GM19239 (cell line): ENCODE measurements around the gene MAPKAP1.

Experiments
- DNase-seq: peaks from one replicate; pipeline ENCODE4 v3.0.0; 2011; ENCODE audit warnings: low spot score; ENCODE audit not compliant: insufficient read length
- FAIRE-seq: peaks from 2 replicates; lab custom pipeline; 2011; peaks lifted over from hg19 to GRCh38; lab: Jason Lieb, UNC

The MAPKAP1 gene

DNA sequence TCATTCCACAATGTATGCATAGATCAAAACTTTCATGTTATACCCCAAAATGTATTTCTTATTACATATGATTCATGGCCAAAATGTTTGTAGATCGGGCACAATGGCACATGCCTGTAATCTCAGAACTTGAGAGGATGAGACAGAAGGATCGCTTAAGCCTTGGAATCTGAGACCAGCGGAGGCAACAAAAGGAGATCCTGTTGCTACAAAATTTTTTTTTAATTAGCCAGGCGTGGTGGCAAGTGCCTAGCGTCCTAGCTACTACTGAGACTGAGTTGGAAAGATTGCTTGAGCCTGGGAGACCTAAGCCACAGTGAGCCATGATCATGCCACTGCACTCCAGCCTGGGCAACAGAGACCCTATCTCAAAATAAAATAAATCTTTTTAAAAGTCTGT lies 89.9 kb downstream of the MAPKAP1 start:
- DNase-seq (no peak), FAIRE-seq (no peak)

GRCh38 chr9:125613141-125613540 lies 93.9 kb downstream of the MAPKAP1 start:
- no peak for DNase-seq
- FAIRE-seq, result no peak

GRCh38 chr9:125612616-125613015 lies 94.4 kb downstream of the MAPKAP1 start:
- DNase-seq (no peak), FAIRE-seq (no peak)

DNA sequence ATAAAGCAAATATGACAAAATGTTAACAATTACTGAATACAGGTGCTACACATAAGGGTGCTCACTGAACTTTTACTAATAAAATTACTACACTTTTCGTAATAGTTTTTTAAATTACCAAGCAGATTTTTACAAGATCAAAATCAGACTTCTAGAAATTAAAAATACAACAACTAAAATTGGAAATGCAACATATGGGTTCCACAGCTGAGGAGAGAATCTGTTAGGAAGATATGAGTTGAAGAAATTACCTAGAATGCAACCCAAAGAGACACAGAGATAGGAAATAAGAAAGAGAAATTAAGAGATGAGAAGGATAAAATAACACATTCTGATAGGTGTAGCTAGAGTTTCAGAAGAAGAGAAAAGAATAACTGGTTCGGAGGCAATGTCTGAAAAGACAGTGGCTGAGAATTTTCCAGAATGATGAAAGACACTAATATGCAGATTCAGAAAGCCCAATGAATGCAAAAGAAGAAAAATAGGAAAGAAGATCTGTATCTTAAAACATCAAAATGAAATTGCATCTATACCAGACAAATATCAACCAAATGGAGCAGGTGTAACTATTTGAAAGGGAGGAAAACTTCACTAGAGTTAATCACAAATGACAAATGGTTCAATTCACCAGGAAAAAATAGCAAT lies 95.8 kb downstream of the MAPKAP1 start:
- FAIRE-seq (no peak), DNase-seq (no peak)

DNA sequence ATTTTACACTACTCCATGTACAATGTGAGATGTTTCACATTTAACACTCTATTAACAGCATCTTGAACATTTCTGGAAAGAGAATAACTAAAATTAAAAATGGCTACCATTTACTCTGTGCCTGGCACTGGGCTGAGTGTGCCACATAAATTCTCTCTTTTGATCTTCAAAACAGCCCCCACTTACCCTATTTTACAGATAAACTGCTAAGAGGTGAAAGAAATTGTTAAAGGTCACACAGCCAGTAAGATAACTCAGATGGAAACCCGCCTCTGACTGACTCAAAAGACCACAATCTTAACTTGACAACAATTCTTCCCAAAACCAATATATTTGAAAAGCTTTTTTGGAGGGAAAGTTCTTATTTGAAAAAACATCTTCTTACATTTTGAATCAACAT lies 97.3 kb downstream of the MAPKAP1 start:
- FAIRE-seq (no peak), DNase-seq (no peak)

DNA sequence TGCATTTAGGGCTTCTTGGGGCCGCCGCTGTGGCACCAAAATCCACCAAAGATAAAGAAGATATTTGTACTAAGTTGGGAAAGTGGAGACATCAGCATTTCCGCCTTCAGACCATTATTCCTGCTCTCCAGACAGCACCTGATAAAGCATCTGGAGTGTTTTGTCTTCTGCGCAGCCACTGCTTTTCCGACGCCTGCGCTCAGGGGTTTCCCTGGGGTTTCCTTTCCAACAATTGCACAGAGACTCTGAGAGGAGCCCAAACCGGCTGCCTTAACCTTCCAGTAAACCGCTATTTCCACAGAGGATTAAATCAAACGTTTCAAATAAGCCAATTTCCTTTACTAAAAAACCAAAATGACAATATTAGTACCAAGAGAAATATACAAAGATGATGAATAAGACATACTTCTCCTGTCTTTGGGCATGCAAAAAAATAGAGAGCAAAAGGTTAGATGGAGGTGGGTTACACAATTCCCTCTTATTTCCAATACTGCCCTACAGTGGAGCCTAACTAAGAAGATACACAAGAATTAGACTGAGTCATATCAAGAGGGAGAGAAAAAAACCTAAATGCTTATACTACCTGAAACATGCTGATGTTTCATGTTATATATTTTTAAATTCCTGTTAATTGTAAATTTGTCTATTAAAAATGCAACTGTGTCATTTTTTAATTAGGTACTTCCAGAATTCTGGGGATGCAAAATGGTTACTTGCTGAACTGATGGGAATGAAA lies 98.4 kb downstream of the MAPKAP1 start:
- DNase-seq, result no peak
- no peak for FAIRE-seq

- FAIRE-seq, result no peak
- DNase-seq, result no peak
Measured at GRCh38 chr9:125604196-125604595, 102.8 kb downstream of the MAPKAP1 start.

DNA sequence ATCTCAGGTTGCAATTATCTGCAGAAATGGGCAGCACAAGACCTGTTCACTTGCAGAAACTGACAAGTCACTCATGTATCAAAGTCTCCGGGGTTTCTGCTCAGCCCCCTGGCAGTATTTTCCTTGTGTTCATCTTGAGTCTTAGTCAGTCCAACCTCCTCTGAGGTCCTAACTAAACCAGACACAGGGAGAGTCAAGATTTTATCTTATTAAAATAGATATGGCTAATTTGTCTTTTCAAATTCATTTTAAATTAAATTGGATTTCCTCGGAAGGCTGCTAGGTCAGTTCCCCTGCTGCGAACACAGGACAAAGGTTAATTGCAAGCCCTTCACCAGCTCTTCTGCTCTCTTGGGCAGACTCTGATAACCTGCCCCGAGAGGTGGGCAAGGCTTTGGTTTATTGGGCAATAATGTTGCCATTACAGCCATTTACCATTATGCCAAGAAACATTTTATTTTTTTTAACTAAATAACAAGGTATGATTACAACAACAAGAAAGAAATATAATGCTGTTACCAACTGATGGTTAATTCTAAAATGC lies 103.5 kb downstream of the MAPKAP1 start:
- FAIRE-seq, result no peak

DNA sequence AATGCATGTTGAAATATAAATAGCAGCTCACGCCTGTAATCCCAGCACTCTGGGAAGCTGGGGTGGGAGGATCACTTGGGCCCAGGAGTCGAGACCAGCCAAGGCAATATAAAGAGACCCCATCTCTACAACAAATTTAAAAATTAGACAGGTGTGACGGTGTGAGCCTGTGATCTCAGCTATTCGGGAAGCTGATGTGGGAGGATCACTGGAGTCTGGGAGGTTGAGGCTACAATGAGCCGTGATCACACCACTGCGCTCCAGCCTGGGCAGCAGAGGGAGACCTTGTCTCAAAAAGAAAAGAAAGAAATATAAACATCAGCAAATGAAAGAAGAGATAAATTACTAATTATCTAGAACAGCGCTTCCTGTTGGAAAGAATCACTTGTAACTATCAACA lies 105.0 kb downstream of the MAPKAP1 start:
- peak; percentile 35 for FAIRE-seq
- no peak for DNase-seq

More for the DNA sequence above, 103.5 kb downstream of the MAPKAP1 start:
- no peak for DNase-seq

DNA sequence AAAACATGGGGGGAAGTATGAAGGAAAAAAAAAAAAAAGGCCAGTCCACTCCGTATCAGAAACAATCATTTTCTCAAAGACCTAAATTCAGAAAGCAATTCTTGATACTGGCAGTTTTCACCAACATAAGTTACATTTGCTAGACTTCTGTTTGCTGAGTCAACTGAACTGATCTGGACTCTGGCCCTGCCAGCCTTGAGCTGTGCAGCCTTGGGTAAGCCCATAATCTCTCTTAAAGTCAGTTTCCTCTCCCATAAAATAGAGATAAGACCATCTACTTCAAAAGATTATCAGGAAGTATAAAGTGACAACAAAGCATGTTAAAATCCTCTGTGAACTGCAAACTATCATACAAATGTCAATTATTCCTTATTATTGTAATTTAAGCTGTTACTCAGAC lies 106.8 kb downstream of the MAPKAP1 start:
- DNase-seq (no peak), FAIRE-seq (no peak)

DNA sequence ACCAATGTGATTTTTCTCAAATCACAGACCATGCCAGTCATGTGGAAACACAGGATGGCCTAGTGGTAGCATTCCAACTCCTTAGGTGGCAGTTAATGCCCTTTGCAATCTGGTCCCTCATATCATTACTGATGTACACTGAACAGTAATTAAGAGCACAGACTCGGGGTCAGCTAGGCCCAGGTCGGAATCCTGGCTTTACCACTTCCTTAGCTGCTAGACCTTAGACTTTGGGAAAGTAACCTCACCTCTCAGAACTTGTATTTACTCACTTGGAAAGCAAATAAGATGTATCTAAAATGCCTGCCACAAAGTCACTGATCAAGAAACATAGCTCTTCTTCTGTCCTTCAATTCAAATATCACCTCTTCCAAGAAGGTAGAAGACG lies 112.8 kb downstream of the MAPKAP1 start:
- FAIRE-seq, result no peak
- DNase-seq, result no peak

- DNase-seq (no peak), FAIRE-seq (no peak)
Measured at GRCh38 chr9:125593581-125594222, 113.3 kb downstream of the MAPKAP1 start.

DNA sequence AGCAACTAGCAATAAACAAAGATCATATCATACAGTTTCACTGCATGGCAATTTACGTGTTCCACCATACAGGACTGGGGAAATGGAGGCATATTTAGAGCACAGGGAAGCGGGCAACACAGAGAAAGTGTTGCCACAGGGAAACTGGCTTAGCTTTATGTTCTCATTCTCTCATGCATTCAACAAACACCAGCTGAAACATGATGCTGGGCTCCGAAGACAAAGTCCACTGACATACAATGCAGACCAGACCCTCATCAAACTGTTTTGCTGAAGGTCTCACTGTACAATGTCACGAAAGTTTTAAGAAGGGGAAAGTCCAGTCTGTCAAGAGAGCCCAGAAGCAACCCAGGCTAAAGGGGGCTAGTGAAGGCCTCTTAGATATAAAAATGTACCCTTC lies 115.1 kb downstream of the MAPKAP1 start:
- FAIRE-seq (no peak), DNase-seq (no peak)

DNA sequence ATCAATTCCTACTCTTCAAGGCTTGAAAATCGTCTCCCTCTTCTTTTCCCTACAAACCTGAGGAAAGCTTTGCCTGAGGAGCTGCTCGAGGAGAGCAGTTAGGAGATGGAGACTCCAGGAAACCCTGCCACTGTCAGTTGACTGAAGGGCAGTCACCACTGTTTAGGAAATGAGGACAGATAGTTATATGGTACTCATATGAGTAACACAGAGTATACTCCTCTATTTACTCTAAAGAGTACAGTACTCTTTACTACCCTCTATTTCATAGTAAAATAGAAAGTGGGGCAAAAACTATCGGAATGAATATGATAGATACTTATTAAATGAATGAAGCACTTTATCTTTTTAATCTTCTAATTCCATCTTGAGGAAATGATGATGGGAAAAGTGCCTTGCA lies 115.8 kb downstream of the MAPKAP1 start:
- no peak for FAIRE-seq
- DNase-seq, result no peak

- DNase-seq (no peak), FAIRE-seq (no peak)
Measured at GRCh38 chr9:125589287-125589686, 117.7 kb downstream of the MAPKAP1 start.

DNA sequence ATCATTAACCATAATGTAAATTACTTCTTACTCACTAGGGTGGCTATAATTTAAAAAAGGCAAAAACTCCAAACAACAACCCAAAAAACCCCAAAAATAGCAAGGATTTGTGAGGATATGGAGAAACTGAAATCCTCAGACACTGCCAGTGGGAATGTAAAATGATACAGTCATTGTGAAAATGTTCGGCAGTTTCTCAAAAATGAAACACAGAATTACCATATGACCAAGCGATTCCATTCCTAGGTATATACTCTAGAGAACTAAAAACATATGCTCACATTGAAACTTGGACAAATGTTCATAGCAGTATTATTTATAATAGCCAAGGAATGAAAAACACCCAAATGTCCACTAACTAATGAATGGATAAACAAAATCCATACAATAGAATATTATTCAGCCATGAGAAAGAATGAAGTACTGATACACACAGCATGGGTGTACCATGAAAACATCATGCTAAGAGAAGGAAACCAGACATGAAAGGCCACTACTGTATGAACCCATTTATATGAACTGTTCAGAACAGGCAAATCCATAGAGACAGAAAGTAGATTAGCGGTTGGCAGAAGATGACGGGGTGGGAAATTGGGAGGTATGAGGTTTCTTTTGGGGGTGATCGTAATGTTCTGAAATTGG lies 119.1 kb downstream of the MAPKAP1 start:
- FAIRE-seq (peak; percentile 51), DNase-seq (no peak)

DNA sequence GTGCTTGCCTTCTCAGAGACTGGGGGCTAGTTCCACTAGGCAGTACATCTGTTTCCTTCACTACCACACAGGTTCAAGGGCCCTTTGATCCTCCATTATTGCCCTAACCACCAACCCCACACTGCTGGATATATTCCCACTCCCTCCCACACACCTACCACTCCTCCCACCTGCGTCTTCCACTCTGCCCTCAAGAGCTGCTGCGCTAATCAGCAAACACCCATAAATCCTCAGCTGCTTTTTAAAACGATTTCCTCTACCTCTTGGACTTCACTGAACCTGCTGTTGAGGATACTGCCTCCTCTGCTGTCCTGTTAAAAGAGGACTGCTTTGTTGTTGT lies 120.9 kb downstream of the MAPKAP1 start:
- FAIRE-seq (no peak), DNase-seq (no peak)

GRCh38 chr9:125585503-125586171 lies 121.4 kb downstream of the MAPKAP1 start:
- FAIRE-seq (no peak), DNase-seq (no peak)

DNA sequence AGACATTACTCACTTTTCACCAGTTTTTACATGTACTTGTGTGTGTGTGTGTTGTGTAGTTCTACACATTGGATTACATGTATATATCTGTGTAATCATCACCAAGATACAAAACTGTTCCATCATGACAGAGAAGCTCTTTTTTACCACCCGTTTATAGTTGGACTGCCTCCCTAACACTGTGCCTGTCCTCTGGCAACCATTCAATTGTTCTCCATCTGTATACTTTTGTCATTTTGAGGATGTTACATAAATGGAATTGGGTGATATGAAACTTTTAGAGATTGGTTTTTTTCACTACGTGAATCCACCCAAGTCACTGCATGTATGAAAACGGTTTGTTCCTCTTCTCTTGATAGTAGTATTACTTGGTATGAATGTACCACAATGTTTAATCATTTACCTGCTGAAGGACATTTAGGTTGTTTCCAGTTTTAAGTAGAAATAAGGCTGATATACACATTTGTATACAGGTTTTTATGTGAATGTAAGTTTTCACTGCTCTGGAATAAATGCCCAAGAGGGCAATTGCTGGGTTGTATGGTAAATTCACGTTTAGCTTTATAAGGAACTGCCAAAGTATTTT lies 126.2 kb downstream of the MAPKAP1 start:
- no peak for DNase-seq
- FAIRE-seq, result peak; percentile 48
